GM18861 (cell line): ENCODE data around the gene CATSPERZ.
"Not testable (repeated sequence)": the region's sequence is repeated elsewhere in the genome, so short reads cannot be mapped to it uniquely, and the experiment has no call there.

Experiments
- ATAC-seq: cut with Tn5 transposase; IDR thresholded peaks from one replicate; pipeline ENCODE4 v1.9.1; 2021; ENCODE audit not compliant: unreplicated experiment

CATSPERZ gene

DNA sequence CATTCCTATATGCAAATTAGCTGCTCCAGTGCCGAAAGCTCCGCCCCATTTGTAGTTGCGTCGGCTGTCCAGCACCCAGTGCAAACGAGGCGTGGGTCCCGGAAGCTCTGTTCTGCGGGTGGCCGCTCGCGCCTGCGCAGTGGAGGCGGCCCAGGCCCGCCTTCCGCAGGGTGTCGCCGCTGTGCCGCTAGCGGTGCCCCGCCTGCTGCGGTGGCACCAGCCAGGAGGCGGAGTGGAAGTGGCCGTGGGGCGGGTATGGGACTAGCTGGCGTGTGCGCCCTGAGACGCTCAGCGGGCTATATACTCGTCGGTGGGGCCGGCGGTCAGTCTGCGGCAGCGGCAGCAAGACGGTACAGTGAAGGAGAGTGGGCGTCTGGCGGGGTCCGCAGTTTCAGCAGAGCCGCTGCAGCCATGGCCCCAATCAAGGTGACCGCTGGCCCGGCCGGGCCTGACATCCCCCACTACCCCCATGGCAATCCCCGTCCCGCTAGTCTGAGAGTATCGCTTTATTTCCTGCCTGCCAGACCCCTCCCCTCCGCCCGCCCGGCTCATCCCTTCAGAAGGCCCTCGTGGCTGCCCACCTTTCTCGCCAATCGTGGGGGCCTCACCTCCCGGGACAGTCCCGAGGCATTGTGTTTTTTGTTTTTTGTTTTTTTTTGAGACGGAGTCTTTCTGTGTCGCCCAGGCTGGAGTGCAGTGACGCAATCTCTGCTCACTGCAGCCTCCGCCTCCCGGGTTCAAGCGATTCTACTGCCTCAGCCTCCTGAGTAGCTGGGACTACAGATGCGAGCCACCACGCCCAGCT lies 18.0 kb downstream of the CATSPERZ start, which contains the start of gene PRDX5:
Gene PRDX5, plus strand, starts transcription at position 161 of the 805 bp plus-strand sequence. Its CDS starts 95 bp downstream, at position 256.
- ATAC-seq: peak; percentile 63

DNA sequence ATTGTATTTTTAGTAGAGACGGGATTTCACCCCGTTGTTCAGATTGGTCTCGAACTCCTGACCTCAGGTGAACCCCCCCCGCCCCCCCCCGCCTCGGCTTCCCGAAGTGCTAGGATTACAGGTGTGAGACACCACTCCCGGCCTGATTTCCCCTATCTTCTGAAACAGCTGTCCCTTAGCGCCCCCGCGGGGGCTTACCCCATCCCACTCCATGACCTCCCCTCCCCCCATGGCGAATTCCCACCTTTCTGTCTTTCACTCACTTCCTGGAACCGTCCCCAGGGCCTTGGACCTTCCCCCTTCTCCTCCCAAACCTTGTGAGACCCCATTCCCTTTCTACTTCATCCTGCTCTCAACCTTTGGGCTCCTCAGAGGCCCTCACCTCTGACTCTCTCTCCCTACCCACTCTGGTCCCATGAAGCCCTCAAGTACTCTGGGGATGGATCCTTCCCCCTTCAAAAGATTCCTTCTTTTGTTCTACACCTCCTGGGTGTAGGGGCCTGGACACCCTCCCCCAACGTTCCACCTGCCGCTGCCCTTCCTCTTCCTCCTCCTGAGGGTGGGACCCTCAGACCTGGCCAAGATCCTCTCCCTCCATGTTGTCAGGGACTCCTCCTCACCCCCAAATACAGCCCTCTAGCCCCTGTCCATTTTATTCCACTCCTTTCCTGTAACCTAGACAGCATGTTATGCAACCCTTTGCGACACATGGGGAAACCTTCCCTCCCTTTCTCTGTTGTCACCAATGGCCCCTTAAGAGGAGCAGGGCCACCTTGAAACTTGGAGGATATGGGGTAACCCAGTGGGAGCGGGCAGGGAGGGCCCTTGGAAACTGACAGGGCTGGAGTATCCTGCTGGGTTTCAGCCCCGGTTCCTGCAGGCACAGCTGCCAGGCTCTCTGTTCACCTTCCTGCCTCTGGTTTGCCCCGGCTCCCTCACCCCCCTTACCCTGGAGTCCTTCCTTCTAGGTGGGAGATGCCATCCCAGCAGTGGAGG lies 18.9 kb downstream of the CATSPERZ start:
- ATAC-seq: no peak

DNA sequence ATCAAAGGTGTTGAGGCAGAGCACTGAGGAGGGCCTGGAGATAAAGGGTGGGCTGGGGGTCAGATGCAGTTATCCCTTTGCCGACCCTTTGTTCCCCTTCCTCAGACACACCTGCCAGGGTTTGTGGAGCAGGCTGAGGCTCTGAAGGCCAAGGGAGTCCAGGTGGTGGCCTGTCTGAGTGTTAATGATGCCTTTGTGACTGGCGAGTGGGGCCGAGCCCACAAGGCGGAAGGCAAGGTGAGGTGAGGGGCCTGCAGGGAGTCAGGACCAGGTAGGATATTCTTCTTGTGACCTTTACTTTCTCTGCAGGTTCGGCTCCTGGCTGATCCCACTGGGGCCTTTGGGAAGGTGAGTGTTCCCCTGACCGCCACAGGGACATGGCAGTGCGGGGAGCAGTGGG lies 20.4 kb downstream of the CATSPERZ start:
- ATAC-seq: no peak

DNA sequence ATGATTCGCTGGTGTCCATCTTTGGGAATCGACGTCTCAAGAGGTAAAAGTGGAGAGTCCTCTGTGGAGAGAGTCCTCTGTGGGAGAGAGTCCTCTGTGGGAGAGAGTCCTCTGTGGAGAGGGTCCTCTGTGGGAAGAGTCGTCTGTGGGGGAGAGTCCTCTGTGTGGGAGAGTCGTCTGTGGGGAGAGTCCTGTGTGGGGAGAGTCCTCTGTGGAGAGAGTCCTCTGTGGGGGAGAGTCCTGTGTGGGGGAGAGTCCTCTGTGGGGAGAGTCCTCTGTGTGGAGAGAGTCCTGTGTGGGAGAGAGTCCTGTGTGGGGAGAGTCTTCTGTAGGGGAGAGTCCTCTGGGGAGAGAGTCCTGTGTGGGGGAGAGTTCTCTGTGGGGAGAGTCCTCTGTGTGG lies 20.9 kb downstream of the CATSPERZ start:
- ATAC-seq: no peak

- ATAC-seq: no peak
Observed at GRCh38 chr11:64321533-64321932, 21.4 kb downstream of the CATSPERZ start.

DNA sequence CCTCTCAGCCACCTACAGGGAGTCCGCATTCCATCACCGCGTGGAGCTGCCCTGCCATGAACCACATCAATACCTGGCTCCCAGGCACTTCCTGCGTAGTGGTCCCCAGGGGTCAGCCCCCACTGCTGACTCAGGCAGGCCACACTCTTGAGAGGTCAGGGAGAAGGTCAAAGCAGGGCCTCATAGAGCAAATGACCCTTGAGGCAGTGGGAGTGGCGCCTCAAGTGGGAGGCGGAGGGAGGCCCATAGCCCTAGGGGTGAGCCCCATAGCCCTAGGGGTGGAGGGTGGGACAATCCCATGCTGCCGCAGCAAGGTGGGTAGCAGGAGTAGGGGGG lies 22.7 kb downstream of the CATSPERZ start:
- no peak for ATAC-seq

GRCh38 chr11:64323373-64323772 lies 23.2 kb downstream of the CATSPERZ start:
- no peak for ATAC-seq

GRCh38 chr11:64323984-64324383 lies 23.8 kb downstream of the CATSPERZ start:
- not testable (repeated sequence) for ATAC-seq

- no peak for ATAC-seq
Observed at GRCh38 chr11:64324692-64325469, 24.7 kb downstream of the CATSPERZ start.

DNA sequence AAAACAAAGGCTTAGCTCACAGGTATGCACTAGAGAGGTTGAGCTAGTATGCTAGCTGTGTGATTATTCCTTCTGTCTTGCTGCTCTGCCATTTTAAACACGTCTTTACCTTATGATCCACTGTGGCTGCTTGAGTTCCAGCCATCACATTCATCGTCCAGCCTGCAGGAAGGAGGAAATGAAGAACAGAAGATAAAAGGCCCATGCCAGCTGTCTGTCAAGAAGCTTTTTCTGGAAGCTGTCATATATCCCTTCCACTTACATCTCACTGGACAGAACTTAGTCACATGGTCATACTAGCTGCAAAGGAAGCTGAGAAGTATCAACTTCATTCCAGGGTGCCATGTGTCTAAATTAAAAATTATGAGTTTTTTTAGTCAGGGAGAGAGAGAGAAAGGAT lies 27.2 kb downstream of the CATSPERZ start:
- no peak for ATAC-seq

- ATAC-seq: no peak
Observed at GRCh38 chr11:64327993-64328392, 27.8 kb downstream of the CATSPERZ start.

GRCh38 chr11:64330888-64331287 lies 30.7 kb downstream of the CATSPERZ start:
- ATAC-seq: no peak

GRCh38 chr11:64331569-64332371 lies 31.6 kb downstream of the CATSPERZ start:
- ATAC-seq: no peak

- ATAC-seq: no peak
Observed at GRCh38 chr11:64333556-64333955, 33.4 kb downstream of the CATSPERZ start.

- peak; percentile 84 for ATAC-seq
Observed at GRCh38 chr11:64334764-64335735, 34.9 kb downstream of the CATSPERZ start.

- ATAC-seq: no peak
Observed at GRCh38 chr11:64337538-64338249, 37.5 kb downstream of the CATSPERZ start.

- ATAC-seq: no peak
Observed at GRCh38 chr11:64338716-64339115, 38.6 kb downstream of the CATSPERZ start.

- no peak for ATAC-seq
Observed at GRCh38 chr11:64339286-64339685, 39.1 kb downstream of the CATSPERZ start.
